Endothelial cell of umbilical vein (primary cell): Measurements from ENCODE around the gene DCAF11. TPM values are rescaled to one million over a fixed set of nuclear protein-coding genes. Genes with fewer than 3 reads are reported as not detected.

Experiments
- BruUV-seq: library from RNA; stranded (reverse); fragments of 400-500 nt; replicated peaks from 2 replicates; lab custom pipeline; 2021; lab: Mats Ljungman, UMichigan
- CTCF ChIA-PET: fragments of 300-600, 350-600 bp; sonication (Branson Sonifier 250); formaldehyde crosslinking; loops from one replicate; lab custom pipeline; 2021; ENCODE audit warnings: antibody characterized with exemption, inconsistent platforms; lab: Charles Lee
- POLR2A ChIA-PET: fragments of 300-600, 350-600 bp; sonication (Branson Sonifier 250); formaldehyde crosslinking; loops from one replicate; lab custom pipeline; 2021; ENCODE audit warnings: antibody characterized with exemption, inconsistent platforms; lab: Charles Lee
- DNase-seq: peaks from one replicate; pipeline ENCODE4 v3.0.0-alpha.2; 2011; ENCODE audit warnings: low read depth, low spot score
- FAIRE-seq: peaks from 2 replicates; lab custom pipeline; 2011; peaks lifted over from hg19 to GRCh38; lab: Jason Lieb, UNC
- H2AFZ ChIP-seq: 2 replicates; pipeline ENCODE4 v1.6.0; 2012; ENCODE audit warnings: low read depth, low read length, control low read depth, inconsistent platforms
- H3K27ac ChIP-seq: 2 replicates; pipeline ENCODE4 v1.5.1; 2011; ENCODE audit warnings: low read depth, mild to moderate bottlenecking, control low read depth, low read length, moderate library complexity; ENCODE audit not compliant: insufficient read depth
- H3K27me3 ChIP-seq, 2 experiments: 2 replicates each; pipeline versions ENCODE4 v1.6.0 to v1.6.1; 2011; ENCODE audit warnings: low read length in 2 of 2, mixed read lengths in 1 of 2; ENCODE audit not compliant: control insufficient read depth in 2 of 2, insufficient read depth in 2 of 2
- H3K36me3 ChIP-seq, 2 experiments: 2 replicates in 1 of 2; 3 replicates in 1 of 2; pipeline ENCODE4 v1.5.1; 2011; ENCODE audit warnings: low read length in 2 of 2, mild to moderate bottlenecking in 1 of 2, moderate library complexity in 1 of 2; ENCODE audit not compliant: control insufficient read depth in 2 of 2, insufficient read depth in 2 of 2; ENCODE audit errors: extremely low read depth in 1 of 2
- H3K4me1 ChIP-seq: 3 replicates; pipeline ENCODE4 v1.5.1; 2011; ENCODE audit warnings: mild to moderate bottlenecking, low read length; ENCODE audit not compliant: control insufficient read depth, insufficient read depth; ENCODE audit errors: extremely low read depth
- H3K4me2 ChIP-seq: 2 replicates; pipeline ENCODE4 v1.6.1; 2011; ENCODE audit warnings: low read length, control low read depth, mixed read lengths; ENCODE audit not compliant: insufficient read depth
- H3K4me3 ChIP-seq, 3 experiments: fragments of 200-600 bp in 1 of 3; sonication (generic), shearing (Covaris generic) in 1 of 3; replicated peaks in 1 of 3; 2 replicates each; pipeline ENCODE4 v1.5.1; 2011 to 2016; ENCODE audit warnings: control low read depth in 3 of 3, low read length in 3 of 3, mild to moderate bottlenecking in 2 of 3, inconsistent platforms in 1 of 3, low read depth in 1 of 3, moderate library complexity in 1 of 3; ENCODE audit not compliant: insufficient read depth in 1 of 3
- H3K79me2 ChIP-seq: 2 replicates; pipeline ENCODE4 v1.6.0; 2012; ENCODE audit warnings: low read length, inconsistent platforms; ENCODE audit not compliant: control insufficient read depth, insufficient read depth
- H3K9ac ChIP-seq: replicated peaks from 2 replicates; pipeline ENCODE3; 2011; ENCODE audit warnings: low read length, control low read depth; ENCODE audit not compliant: insufficient read depth; ENCODE audit errors: extremely low read depth
- H3K9me1 ChIP-seq: replicated peaks from 3 replicates; pipeline ENCODE4 v1.6.0; 2011; ENCODE audit warnings: mild to moderate bottlenecking, low read length; ENCODE audit not compliant: control insufficient read depth, insufficient read depth; ENCODE audit errors: extremely low read depth
- H3K9me3 ChIP-seq: replicated peaks from 2 replicates; pipeline ENCODE4 v1.5.1; 2012; ENCODE audit warnings: low read length, inconsistent platforms; ENCODE audit not compliant: control insufficient read depth, insufficient read depth
- H4K20me1 ChIP-seq: replicated peaks from 2 replicates; pipeline ENCODE3; 2011; ENCODE audit warnings: mild to moderate bottlenecking, low read length; ENCODE audit not compliant: control insufficient read depth, insufficient read depth; ENCODE audit errors: extremely low read depth
- CTCF ChIP-seq, 2 donors: IDR thresholded peaks; 1 replicate in 1 of 2; 2 replicates in 1 of 2; pipeline ENCODE4 v1.5.1; 2011; ENCODE audit warnings: low read length in 2 of 2, mild to moderate bottlenecking in 2 of 2, moderate library complexity in 2 of 2, control low read depth in 1 of 2, inconsistent platforms in 1 of 2, low read depth in 1 of 2; ENCODE audit not compliant: insufficient read depth in 1 of 2; ENCODE audit errors: extremely low read depth in 1 of 2
- EZH2 ChIP-seq: IDR thresholded peaks from 2 replicates; pipeline ENCODE4 v1.6.1; 2012; ENCODE audit warnings: borderline replicate concordance, low read depth, mild to moderate bottlenecking, moderate library complexity, low read length, inconsistent platforms; ENCODE audit not compliant: severe bottlenecking
- FOS ChIP-seq: IDR thresholded peaks from 2 replicates; pipeline ENCODE4 v1.6.1; 2011; ENCODE audit warnings: mild to moderate bottlenecking, low read length, moderate library complexity, borderline replicate concordance; ENCODE audit not compliant: insufficient read depth
- GATA2 ChIP-seq: IDR thresholded peaks from 2 replicates; pipeline ENCODE4 v1.7.0; 2011; ENCODE audit warnings: low read depth, mild to moderate bottlenecking, moderate library complexity, mixed read lengths, low read length; ENCODE audit not compliant: insufficient read length, insufficient read depth
- JUN ChIP-seq: IDR thresholded peaks from 2 replicates; pipeline ENCODE4 v1.6.1; 2011; ENCODE audit warnings: borderline replicate concordance, low read depth; ENCODE audit not compliant: insufficient read length, insufficient read depth
- MYC ChIP-seq: IDR thresholded peaks from one replicate; pipeline ENCODE4 v1.6.1; 2011; ENCODE audit warnings: mild to moderate bottlenecking, low read depth, low read length
- POLR2A ChIP-seq: IDR thresholded peaks from 2 replicates; pipeline ENCODE4 v1.6.1; 2012; ENCODE audit warnings: low read depth, mild to moderate bottlenecking, control low read depth, low read length
- POLR2AphosphoS5 ChIP-seq: IDR thresholded peaks from 2 replicates; pipeline ENCODE4 v1.6.1; 2012; ENCODE audit warnings: low read depth, mild to moderate bottlenecking, control low read depth, low read length, moderate library complexity; ENCODE audit not compliant: insufficient read depth
- dilution Hi-C: fragments of 300-500 bp; cut with MboI; formaldehyde crosslinking; loops from one replicate; pipeline ENCODE4 v1.15.0; 2019; ENCODE audit warnings: low sequenced_read_pairs; ENCODE audit not compliant: extremely low pct_ligation_motif_present
- intact Hi-C: fragments of 100-400 bp; cut with micrococcal nuclease; formaldehyde crosslinking; loops from one replicate; pipeline ENCODE4 v1.10.0; 2022
- polyA plus RNA-seq, 4 experiments: library from polyadenylated mRNA; depleted of rRNA in 3 of 4; stranded (reverse) in 3 of 4; unstranded in 1 of 4; fragments of >200 nt; gene quantifications; 2 replicates each; pipeline versions ENCODE4 v1.2.1 to v1.2.3, GENCODE V29; 2011 to 2012; ENCODE audit warnings: missing spikeins in 1 of 4
- total RNA-seq: library from RNA; stranded (reverse); gene quantifications from 2 replicates; pipeline ENCODE4 v1.2.3, GENCODE V29; 2021
- TF ChIP-seq, protein P1 (sequence below): IDR thresholded peaks from 2 replicates; pipeline ENCODE4 v1.6.1; 2011; ENCODE audit not compliant: insufficient read depth, insufficient read length

DCAF11 gene
- total and polyA plus RNA-seq, 2 donors (not counting 3 experiments of a cell fraction or from before 2014, with no cell fraction given): 37.3 to 38.5 TPM

- no peak for TF ChIP-seq GATA2
- TF ChIP-seq FOS: no peak
- no peak for TF ChIP-seq MYC
- TF ChIP-seq, protein P1, sequence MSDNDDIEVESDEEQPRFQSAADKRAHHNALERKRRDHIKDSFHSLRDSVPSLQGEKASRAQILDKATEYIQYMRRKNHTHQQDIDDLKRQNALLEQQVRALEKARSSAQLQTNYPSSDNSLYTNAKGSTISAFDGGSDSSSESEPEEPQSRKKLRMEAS: no peak
- no peak for TF ChIP-seq POLR2AphosphoS5
- no peak for TF ChIP-seq EZH2
- no peak for TF ChIP-seq CTCF (IDR thresholded peaks at IDR 0.05; ENCODE audit: extremely low read depth in 1 of 2, insufficient read depth in 1 of 2, low read depth in 1 of 2, low read length in 2 of 2)
- no peak for TF ChIP-seq POLR2A
- no peak for TF ChIP-seq JUN
- intact Hi-C loops (no loop called here), dilution Hi-C loops (no loop called here)
- Histone ChIP-seq H2AFZ (no peak overlapping the region), H3K4me1 (peaks cover 10% of the 10 kb centered on the region), H3K27ac (no peak overlapping the region), H3K79me2 (peaks cover 2% of the 10 kb centered on the region), H3K36me3 (peaks cover 25 to 42% of the 10 kb centered on the region in 2 experiments), H3K9me1 (no peaks in the 10 kb centered on the region), H4K20me1 (no peaks in the 10 kb centered on the region), H3K9ac (no peak overlapping the region), H3K27me3 (no peaks in the 10 kb centered on the region), H3K4me2 (no peak overlapping the region), H3K4me3 (no peak overlapping the region), H3K9me3 (no peaks in the 10 kb centered on the region)
- POLR2A ChIA-PET: no interaction called here
- CTCF ChIA-PET: interaction anchor here (1.4 kb wide), 1 partner anchor 11 kb away, joined by 3 read pairs; the partner anchor contains the start of gene PSME2
- BruUV-seq: no TSS peak
- FAIRE-seq (no peak), DNase-seq (no peak)
Measured at GRCh38 chr14:24156840-24157239, 42.3 kb downstream of the DCAF11 start.
